Lung (tissue), 12 donors: ENCODE data around the gene EAF1. TPM values are rescaled to one million over a fixed set of nuclear protein-coding genes. Genes with fewer than 3 reads are reported as not detected.

ENCODE experiments used
- ATAC-seq: fragments of 200-7000 bp; cut with Tn5 transposase; one replicate; pipeline ENCODE4 v1.9.1; 2020; ENCODE audit warnings: moderate number of reproducible peaks; ENCODE audit not compliant: insufficient read depth, low FRiP score
- DNase-seq, 3 donors: peaks; one replicate each; pipeline ENCODE4 v3.0.0-alpha.2; 2013 to 2017
- H3K27ac ChIP-seq, 2 donors: one replicate each; pipeline ENCODE4 v1.5.1; 2013; ENCODE audit warnings: mild to moderate bottlenecking in 2 of 2, moderate library complexity in 2 of 2, control low read depth in 1 of 2, inconsistent platforms in 1 of 2, low read depth in 1 of 2, low read length in 1 of 2
- H3K27me3 ChIP-seq, 3 donors: one replicate each; pipeline ENCODE4 v1.5.1; 2013; ENCODE audit warnings: low read length in 2 of 3; ENCODE audit not compliant: control insufficient read depth in 3 of 3, insufficient read depth in 3 of 3
- H3K36me3 ChIP-seq, 4 donors: one replicate each; pipeline ENCODE4 v1.5.1; 2013; ENCODE audit warnings: low read length in 4 of 4, mild to moderate bottlenecking in 1 of 4, moderate library complexity in 1 of 4; ENCODE audit not compliant: control insufficient read depth in 4 of 4, insufficient read depth in 4 of 4
- H3K4me1 ChIP-seq, 5 donors: one replicate each; pipeline ENCODE4 v1.5.1; 2013; ENCODE audit warnings: low read length in 5 of 5, mild to moderate bottlenecking in 2 of 5, moderate library complexity in 1 of 5; ENCODE audit not compliant: control insufficient read depth in 5 of 5, insufficient read depth in 5 of 5
- H3K4me3 ChIP-seq: one replicate; pipeline ENCODE4 v1.5.1; 2013; ENCODE audit warnings: mild to moderate bottlenecking, control low read depth, moderate library complexity
- H3K9ac ChIP-seq, 2 donors: one replicate each; pipeline ENCODE4 v1.5.1; 2013; ENCODE audit warnings: low read length in 2 of 2, control low read depth in 1 of 2; ENCODE audit not compliant: insufficient read depth in 1 of 2
- H3K9me3 ChIP-seq, 4 donors: one replicate each; pipeline ENCODE4 v1.5.1; 2013; ENCODE audit warnings: low read length in 3 of 4, mild to moderate bottlenecking in 1 of 4, moderate library complexity in 1 of 4; ENCODE audit not compliant: control insufficient read depth in 4 of 4, insufficient read depth in 3 of 4
- CTCF ChIP-seq: IDR thresholded peaks from 2 replicates; pipeline ENCODE4 v1.5.1; 2012; ENCODE audit warnings: mild to moderate bottlenecking; ENCODE audit errors: control extremely low read depth, extremely low read depth
- WGBS, 2 donors: extraction: QIAGEN DNeasy Blood & Tissue Kit; methylation state at CpG; one replicate each; pipeline ENCODE4 v1.1.7; 2013; 5-methylcytosine and 5-hydroxymethylcytosine counted together
- polyA plus RNA-seq, 2 donors: library from polyadenylated mRNA; stranded (reverse); fragments of 200-250 nt; gene quantifications; one replicate each; pipeline ENCODE4 v1.2.1, GENCODE V29; 2013
- total RNA-seq, 2 donors: library from RNA; depleted of rRNA in 1 of 2; stranded (reverse); fragments of >200 nt in 1 of 2; gene quantifications; one replicate each; pipeline ENCODE4 v1.2.1, GENCODE V29; 2014 to 2021
- donor health status: control.
- donor health status: control.
- donor health status: Bipolar disorder and iron deficiency.
- donor health status: healthy.
- donor health status: DM: yes; HTN: yes; CAD: no.

Gene EAF1
- total and polyA plus RNA-seq, 4 donors: 5.5 to 25.3 (median 17.0) TPM

- Histone ChIP-seq H3K4me3 (no peak overlapping the region), H3K4me1 (peaks cover 0 to 4% (median under 1%) of the 10 kb centered on the region in 5 donors), H3K9ac (no peak overlapping the region), H3K36me3 (peaks cover 0 to 2% (median 0%) of the 10 kb centered on the region in 4 donors), H3K27me3 (no peaks in the 10 kb centered on the region), H3K9me3 (peaks cover 0 to 3% (median 0%) of the 10 kb centered on the region in 4 donors), H3K27ac (no peak overlapping the region)
- ATAC-seq (no peak), DNase-seq (no peak)
- no peak for TF ChIP-seq CTCF
- WGBS, 2 donors: 66 to 78% methylated on average over 5 of the region's 5 CpGs
Measured at GRCh38 chr3:15462451-15462850, 35.1 kb downstream of the EAF1 start.

GRCh38 chr3:15465876-15466585 lies 38.6 kb downstream of the EAF1 start:
- H3K9ac ChIP-seq: no peak overlapping the region
- H3K9me3 ChIP-seq: no peaks in the 10 kb centered on the region
- ATAC-seq (no peak), DNase-seq (no peak)
- peaks cover 0 to 2% (median 0%) of the 10 kb centered on the region in 4 donors for H3K36me3 ChIP-seq
- no peaks in the 10 kb centered on the region for H3K27me3 ChIP-seq
- 97% methylated on average over 6 of the region's 6 CpGs for WGBS, 2 donors
- TF ChIP-seq CTCF: no peak
- peaks cover 0 to 15% (median 3%) of the 10 kb centered on the region in 5 donors for H3K4me1 ChIP-seq
- H3K27ac ChIP-seq: no peak overlapping the region
- H3K4me3 ChIP-seq: no peak overlapping the region

- Histone ChIP-seq H3K4me1 (peaks cover 0 to 15% (median 3%) of the 10 kb centered on the region in 5 donors), H3K27me3 (no peaks in the 10 kb centered on the region), H3K36me3 (peaks cover 0 to under 1% (median 0%) of the 10 kb centered on the region in 4 donors), H3K27ac (no peak overlapping the region), H3K4me3 (no peak overlapping the region), H3K9me3 (no peaks in the 10 kb centered on the region), H3K9ac (no peak overlapping the region)
- no peak for ATAC-seq
- no peak for TF ChIP-seq CTCF
- peak; percentile 27 to 81 (median 59) for DNase-seq
- WGBS, 2 donors: 77 to 81% methylated on average over 11 of the region's 11 CpGs
Measured at GRCh38 chr3:15467227-15468181, 40.1 kb downstream of the EAF1 start.
